GM21825 (cell line): ENCODE results near the gene MFAP3.
A peak's percentile ranks its signal among the peaks of the same experiment; 100 is the strongest.
"Not testable (repeated sequence)": the region's sequence is repeated elsewhere in the genome, so short reads cannot be mapped to it uniquely, and the experiment has no call there.

Experiments
- ATAC-seq: cut with Tn5 transposase; IDR thresholded peaks from one replicate; pipeline ENCODE4 v1.9.1; 2021; ENCODE audit warnings: mild to moderate bottlenecking, moderate library complexity; ENCODE audit not compliant: unreplicated experiment

The MFAP3 gene

GRCh38 chr5:154049636-154050035 lies 10.9 kb downstream of the MFAP3 start:
- no peak for ATAC-seq

- ATAC-seq = no peak
Observed at GRCh38 chr5:154053468-154053867, 14.7 kb downstream of the MFAP3 start.

DNA sequence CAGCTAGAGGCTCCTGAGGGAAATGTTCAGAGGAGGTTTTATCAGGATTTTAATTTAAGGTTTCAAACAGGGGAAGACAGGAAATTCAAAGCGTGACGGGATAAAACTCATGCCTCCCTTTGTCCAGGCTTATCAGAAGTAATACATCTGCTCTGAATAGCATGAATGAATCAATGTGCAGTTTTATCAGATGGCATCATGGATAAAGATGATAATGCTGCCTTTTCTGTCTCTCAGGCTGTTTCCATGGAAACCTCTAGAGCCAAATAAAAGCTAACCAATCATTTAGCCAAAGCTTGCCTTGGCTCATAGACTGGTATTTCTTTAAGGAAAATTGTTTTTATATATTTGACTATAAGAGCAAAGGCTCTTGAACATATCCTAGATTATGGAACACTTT lies 16.4 kb downstream of the MFAP3 start:
- ATAC-seq = no peak

GRCh38 chr5:154058055-154059038 lies 19.6 kb downstream of the MFAP3 start:
- ATAC-seq = peak; percentile 65

- ATAC-seq = peak; percentile 55
Observed at GRCh38 chr5:154059039-154059430, 20.3 kb downstream of the MFAP3 start.

DNA sequence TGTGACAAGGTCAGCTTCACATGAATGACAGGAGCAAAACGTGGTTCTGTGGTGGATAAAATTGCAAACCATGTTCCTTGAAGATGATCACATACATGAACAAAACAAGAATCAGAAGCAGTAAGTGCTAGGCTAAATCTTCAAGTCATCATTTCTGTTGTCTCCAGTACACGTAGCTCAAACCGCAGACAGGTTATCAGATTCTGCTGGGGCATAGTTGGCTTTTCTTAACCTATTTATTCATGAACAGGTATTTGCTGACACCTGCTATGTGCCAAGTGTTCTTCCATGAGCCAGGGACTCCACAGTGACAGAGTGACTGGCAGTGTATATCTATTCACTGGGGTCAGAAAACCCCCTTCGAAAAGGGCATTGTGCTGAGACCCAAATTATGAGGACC lies 20.8 kb downstream of the MFAP3 start:
- ATAC-seq = no peak

DNA sequence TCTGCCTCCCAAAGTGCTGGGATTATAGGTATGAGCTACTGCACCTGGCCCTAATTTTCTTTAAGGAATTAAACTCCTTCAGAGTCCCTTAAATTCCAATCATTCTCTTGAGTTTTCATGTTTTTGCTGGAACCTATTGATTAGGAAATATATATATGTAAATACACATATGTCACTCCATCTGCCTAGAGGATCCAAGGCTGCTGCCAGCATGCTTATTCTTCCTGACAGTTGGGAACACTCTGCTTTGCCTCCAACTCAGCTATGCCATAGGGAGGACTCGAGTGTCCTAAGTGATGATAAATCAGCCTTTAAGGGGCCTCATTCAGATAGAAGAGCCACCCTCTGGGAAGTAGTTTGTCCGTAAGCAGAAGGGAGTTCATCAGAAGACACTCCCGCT lies 21.8 kb downstream of the MFAP3 start:
- ATAC-seq = no peak

GRCh38 chr5:154063372-154063771 lies 24.6 kb downstream of the MFAP3 start:
- ATAC-seq = no peak

GRCh38 chr5:154065971-154066370 lies 27.2 kb downstream of the MFAP3 start:
- ATAC-seq = no peak

DNA sequence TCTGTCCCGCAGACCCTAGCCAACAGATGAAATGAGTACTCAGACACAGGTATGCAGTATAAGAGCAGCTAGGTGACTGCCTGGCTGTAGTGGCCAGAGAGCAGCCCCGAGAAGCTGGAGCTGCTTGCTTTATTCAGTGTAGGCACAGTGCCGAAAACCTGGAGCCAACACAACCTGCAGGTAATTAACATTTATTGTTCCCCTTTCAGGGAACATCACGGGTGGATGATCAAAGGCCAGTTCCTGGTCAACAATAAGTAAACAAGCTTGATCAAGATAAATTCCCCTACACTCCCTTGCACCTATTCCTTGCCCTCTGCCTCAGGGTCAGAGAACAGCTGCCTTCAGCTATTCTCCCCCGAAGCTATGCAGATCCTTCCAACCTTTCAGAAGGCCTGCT lies 31.1 kb downstream of the MFAP3 start:
- ATAC-seq = not testable (repeated sequence)

GRCh38 chr5:154071799-154072413 lies 33.1 kb downstream of the MFAP3 start:
- no peak for ATAC-seq

DNA sequence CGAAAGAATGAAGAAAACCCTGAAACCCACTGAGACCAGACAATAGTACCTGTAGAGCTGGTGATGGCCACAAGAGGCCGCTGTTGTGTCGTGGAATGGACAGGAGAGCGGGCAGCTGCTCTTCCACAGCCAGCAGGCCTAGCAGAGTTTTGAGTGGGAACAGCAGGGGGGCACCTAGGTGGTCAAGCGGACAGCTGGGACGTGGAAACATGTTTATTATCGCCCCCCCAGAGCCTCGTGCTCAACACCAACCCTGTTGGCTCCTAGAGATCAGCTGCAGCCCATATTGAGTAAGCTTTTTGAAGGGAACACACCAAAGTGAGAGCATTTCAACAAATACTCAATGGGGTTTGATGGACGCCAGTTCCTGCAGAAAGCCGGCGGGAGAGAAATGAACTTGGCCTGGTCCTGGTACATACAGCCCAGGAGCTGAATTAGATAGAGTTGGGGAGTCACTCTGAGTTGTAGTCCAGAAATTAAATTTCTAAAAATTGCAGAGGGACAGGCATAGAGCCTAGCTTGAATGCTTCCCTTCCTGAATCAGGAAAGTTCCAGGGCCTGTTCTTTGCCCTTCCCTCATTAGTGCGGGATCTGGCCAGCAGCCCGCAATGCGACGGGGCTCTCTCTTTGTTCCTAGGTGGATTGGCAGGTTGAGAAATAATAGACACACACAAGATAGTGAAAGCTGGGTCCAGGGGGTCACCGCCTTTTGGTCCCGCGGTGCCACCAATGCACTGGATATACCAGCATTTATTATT lies 33.8 kb downstream of the MFAP3 start:
- ATAC-seq = peak; percentile 96

GRCh38 chr5:154076240-154076922 lies 37.6 kb downstream of the MFAP3 start:
- ATAC-seq = no peak

GRCh38 chr5:154077696-154078095 lies 38.9 kb downstream of the MFAP3 start:
- no peak for ATAC-seq

DNA sequence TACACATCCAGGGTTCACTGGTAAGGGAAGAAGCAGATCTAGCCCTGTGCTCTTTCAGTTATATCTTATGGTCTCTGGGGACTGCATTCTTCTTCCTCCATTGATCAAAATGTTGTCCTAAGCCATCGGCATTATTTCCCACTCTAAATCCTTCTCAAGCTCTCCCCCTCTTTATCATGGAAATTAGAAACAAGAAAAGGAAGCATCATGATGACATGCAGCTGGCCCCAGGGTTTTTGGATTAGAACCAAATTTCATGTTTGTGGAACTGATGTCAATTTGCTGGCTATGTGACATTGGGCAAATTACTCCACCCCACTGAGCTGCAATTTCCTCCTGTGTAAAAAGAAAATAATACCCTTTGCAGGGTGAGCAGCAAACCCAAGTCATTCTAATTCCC lies 39.5 kb downstream of the MFAP3 start:
- no peak for ATAC-seq

- ATAC-seq = no peak
Observed at GRCh38 chr5:154081246-154081645, 42.5 kb downstream of the MFAP3 start.

- no peak for ATAC-seq
Observed at GRCh38 chr5:154084062-154084639, 45.4 kb downstream of the MFAP3 start.

DNA sequence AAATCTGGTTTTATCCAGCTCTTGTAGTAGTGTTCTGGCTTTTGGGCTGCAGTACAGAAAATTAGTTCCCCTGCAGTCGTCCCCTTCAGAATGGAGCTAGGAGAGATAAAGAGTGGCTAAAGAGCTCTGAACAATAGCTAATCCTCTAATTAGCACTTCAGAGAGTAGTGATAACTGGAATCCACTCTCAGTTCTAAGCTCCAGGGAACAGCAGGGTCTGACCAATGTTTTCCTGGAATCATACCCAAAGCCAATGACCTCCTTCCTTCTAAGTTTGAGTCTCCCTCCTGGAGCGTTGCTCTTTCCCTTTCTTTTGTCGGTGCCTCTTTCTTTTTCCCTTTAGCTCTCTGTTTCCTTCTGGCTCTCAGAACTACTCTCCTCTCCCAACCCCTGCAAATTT lies 47.4 kb downstream of the MFAP3 start:
- no peak for ATAC-seq

DNA sequence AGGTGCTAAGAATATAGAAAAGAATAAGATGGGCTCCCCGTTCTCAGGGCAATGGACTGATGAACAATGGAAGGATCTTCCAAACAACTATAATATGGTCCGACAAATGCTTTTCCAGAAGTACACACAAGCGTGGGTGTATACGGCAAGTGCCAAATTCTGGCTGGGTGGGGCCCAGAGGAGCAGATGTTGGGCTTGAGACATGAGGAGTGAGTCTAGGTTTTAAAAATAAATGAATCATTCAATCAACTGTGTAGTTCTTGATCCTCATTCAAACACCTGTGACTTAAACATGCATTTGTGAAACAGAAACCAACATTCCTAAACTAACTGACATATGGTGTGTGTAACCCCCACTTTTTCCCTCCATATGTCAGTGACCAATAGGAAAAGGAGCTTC lies 47.9 kb downstream of the MFAP3 start:
- no peak for ATAC-seq

DNA sequence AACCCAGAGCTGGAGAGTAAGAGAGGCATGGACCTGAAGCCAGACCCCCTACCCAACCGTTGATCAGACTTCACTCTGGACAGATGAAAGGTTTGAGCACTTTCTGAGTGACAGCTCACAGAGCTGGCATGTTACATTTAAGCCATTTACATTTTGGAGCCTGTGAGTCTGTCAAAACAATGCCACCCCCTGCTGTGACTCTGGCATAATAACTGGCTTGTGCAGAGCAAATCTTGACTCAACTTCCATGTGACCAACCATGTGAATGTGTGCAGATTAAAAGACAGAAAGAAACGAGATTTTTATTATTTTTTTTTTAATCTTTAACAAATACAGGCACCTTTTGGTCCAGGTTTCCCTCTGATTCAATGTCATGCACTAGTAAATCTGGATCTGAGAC lies 48.5 kb downstream of the MFAP3 start:
- ATAC-seq = no peak

- ATAC-seq = no peak
Observed at GRCh38 chr5:154088801-154089200, 50.0 kb downstream of the MFAP3 start.
